Activated CD4-positive, alpha-beta T cell treated with anti-CD3 and anti-CD28 coated beads, Interleukin-2, amount 50 U/mL, for 24 hours (primary cell): ENCODE data around the gene FMO3.

Source experiments
- DNase-seq, 2 donors: peaks; one replicate each; pipeline ENCODE4 v3.0.0-alpha.2; 2020; ENCODE audit warnings: low read depth in 1 of 2, low spot score in 1 of 2

FMO3 gene

DNA sequence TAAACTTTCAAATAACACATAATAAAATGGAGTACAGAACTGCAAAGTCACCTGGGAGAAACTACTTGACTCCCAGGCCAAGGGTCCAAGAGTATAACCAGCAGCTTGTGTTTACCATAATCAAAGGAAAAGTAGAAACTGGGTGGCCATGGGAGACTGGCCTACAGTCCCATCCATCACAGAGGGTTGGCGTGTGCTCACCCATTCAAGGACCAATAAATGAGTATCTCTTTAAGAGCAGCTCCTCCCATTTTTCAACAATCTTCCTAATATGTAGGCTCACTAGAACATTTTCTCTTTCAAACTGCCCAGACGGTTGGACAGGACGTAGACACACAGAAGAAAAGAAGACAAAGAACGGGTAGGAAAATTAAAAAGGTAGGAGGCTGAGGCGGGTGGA is at the start of gene FMO3:
Gene FMO3 (plus strand): TSS at position 302 of the 400 bp plus-strand sequence. CDS start 1,754 bp downstream, outside the sequence.
- DNase-seq: no peak

DNA sequence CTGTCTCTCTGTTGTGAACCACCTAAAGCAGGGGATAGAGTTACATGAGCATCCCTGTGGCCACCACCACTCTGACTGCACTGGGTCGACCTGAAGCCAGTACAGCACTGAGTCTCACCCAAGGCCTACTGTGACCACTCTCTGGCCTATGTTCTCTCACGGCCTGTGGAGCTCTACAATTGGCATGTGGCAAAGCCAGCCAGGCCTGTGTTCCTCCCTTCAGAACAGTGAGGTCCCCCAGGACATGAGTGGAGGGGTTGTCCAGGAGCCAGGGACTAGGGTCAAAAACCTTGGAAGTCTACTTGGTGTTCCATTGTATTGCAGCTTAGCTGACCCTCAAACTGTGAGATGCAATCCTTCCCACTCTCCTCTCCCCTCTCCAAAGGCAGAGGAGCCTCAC is 42.7 kb upstream of the FMO3 start:
- DNase-seq: no peak

DNA sequence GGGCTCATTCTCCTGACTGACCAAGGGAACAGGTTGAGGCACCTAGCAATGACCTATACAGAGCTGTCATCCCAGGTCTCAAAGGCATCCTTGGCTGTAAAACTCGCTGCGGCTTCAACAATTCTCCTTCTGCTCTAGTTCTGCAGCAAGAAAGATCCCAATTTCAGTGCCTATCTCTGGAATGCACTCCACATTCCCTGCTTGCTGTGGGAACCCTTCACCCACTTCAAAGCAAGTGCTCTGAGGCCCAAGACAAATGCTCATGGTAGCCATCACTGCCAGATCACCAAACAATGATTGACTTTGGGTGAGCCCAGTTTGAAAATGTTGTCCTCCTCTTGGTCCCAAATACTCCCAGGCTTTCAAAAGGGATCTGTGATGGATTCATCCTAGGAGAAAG is 37.7 kb upstream of the FMO3 start:
- no peak for DNase-seq

DNA sequence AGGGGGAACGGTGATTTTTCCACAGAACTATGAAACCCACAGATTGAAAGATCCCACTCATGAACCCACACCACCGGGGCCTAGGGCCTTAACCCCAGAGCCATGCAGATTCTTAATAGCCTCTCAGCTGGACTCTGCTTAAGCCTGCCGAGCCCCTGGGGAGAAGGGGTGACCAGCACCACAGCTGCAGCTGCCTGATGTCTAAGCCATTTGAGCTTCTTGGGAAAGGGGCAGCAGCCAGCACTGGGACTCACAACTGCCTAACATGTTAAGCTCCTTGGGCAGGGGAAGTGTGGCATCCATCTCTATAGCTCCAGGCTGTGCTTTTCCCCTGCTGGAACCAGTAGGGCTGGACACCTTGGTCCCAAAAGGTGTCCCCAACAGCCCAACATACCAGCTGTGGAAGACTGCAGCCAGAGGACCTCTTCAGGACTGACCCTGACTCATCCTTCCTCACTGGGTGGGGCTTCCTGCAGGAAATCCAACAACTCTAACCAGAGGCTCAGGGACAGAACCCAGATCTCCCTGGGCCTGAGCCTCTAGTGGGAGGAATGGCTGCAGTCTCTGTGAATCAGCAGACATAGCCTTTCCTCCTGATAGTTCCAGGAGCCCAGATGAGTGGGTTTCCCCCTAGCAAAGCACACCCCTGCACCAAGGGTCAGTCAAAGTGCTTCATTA is 34.6 kb upstream of the FMO3 start:
- no peak for DNase-seq

DNA sequence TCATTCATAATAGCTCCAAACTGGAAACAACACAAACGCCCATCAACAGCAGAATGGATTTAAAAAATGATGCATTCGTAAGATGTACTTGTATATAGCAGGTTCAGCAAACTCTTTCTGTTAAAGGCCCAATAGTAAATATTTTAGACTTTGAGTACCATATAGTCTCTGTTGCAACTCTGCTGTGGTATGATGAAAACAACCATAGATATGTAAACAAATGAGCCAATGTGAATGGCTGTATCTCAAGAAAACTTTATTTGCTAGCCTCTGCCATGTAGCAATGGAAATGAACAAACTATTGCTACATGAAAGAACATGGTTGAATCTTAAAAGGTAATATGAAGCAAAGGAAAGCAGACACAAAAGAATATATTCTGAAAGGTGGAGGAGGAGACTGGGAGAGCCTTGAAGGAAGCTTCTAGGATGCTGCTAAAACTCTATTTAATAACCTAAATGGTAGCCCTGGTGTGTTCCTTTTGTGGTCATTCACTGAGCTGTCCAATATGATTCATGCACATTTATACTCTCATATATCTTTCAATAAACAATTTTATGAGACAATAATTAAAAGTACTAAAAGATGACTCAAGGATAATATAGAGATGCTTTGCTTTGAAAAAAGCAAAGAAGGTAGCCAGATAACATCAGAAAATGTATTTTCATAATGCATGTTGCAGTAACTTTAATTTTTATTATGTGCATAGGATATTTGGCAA is 29.1 kb upstream of the FMO3 start:
- DNase-seq: no peak

DNA sequence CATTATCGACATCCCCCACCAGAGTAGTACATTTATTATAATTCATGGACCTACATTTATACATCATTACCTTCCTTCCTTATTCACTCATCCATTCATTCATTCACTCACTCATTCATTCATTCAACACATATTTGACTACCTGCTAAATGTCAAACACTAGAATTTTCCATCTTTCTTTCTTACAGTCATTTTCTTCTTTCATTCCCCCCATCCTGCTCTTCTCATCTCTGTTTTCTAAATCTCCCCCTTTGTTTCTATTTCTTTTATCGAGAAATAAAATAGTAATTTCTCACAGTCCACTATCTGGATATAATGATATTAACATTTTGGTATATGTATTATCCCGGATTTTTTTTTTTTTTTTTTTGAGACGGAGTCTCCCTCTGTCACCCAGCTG is 27.8 kb upstream of the FMO3 start:
- DNase-seq: no peak

DNA sequence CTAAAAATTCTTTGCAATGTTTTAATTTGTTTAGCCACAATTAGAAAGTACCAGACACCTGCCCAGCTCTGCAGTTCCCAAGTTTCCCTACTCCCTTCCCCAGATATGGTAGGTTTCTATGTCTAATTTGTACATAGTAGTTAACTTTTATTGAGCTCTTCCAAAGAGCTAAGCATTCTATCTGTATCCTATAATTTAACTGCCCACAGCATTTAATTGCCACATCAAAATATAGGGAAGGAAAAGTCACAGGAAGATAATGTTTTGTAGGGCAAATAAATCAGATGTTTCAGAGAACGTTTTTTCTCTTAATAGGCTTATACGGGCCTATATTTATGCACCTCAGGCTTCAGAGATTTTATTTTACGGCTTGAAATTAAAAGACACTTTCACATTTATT is 15.7 kb upstream of the FMO3 start:
- DNase-seq: no peak

DNA sequence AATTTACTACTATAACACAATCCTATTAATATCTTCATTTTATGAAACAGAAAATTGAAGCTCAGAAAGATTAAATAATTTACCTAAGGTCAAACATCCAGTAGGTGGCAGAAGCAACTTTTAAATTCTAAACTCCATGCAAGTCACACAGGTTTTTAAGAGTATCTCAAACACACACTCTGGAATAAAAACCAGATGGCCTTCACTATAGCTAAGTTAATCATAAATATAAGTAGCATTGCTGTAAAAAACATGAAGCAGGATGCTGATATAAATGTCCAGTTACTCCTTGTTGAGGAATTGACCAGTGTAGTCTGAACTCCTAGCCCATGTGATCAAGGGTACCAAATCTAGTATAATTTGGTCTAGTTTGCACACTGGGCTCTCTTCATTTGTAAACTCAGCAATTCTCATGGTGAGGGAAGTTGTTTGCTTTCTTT is 9.4 kb upstream of the FMO3 start:
- DNase-seq: no peak

DNA sequence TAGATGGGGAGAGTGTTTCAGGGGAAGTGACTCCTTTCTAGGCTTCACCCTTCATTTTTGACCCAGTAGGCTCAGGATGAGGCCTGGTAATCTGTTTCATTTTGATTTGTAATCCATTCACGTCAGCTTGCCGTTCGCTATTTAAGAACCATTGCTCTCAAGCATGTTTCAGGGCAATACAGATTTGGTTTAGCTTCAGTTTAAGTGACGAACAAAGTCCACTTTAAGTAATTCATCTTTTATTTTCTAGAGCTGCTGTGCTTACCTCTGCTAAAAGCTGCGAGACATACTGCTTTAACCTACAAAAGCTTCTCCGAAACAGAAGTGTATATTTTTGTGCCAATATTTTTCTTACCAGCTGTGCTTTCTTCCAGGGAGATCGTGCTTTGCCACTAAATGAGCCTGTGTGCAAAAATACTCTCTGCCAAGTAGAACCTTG is 8.9 kb upstream of the FMO3 start:
- no peak for DNase-seq

DNA sequence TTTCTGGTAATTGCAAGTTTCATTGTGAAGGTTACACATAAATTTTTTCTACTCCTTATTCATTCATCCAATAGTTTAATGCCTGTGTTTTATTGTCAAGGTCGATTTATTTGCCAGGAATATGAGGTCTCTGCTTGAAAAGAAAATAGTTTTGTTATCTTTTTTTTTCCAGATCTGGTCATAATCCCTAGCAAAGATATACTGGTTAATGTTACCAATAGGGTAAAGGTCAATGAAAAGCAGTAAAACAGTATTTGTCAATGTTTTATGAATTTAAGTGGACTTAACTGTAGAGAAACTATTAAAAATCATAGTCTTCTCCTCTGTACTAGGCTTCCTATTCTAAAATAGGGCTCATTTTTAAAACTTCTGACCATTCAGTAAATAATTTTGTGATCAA is 8.1 kb upstream of the FMO3 start:
- DNase-seq: no peak

DNA sequence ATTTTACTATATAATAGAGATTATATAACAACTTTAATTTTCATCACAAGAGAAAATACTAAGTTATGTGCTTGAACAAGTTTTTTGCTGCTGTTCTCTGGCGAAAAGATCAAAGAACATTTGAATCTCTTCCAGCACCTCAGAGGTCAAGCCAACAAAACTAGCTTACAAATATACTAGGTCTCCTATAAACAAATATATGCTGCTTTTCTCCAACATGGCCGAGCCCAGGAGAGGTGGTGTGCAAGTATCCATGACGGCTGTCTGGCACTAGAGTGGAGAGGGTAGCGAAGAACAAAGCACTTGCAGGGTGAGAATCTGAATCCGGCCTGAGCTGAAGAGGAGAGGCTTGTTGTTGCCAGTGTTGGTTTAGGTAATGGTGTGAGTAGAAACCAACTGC is 7.5 kb upstream of the FMO3 start:
- no peak for DNase-seq

DNA sequence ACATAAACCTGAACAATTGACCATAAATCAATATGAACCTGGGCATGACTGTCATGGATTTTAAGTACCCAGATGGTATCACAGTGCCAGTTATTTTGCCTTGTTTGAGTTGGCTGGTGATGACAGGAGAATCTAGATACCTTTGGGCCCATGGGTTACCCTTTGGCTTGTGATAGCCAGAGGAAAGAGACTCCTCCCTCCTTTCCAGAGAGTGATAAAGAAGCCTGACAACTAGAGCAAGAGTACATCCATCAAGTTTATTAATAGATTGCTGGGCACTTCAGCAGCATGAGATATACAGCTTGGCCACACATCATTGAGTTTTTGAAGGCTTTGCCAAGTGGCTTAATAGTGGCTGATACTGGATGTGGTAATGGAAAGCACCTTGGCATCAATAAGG is 6.6 kb upstream of the FMO3 start:
- no peak for DNase-seq

DNA sequence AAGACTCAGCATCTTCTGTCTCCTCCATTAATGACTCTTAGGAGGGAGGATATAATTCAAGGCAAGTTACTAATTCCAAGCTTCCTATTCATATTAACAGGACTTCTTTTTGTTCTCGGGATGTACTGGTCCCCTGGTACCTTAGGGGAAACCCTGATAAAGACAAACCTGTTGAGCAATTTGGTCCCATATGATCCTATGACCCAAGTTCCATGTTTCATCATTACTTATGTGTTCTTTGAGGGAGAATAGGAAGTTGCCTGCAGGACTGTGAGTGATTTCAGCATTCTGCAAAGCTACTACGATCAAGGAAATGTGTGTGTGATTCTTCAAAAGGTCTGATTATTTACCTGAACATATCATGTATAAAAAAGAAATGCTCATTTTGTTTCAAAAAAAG is 5.8 kb upstream of the FMO3 start:
- no peak for DNase-seq

DNA sequence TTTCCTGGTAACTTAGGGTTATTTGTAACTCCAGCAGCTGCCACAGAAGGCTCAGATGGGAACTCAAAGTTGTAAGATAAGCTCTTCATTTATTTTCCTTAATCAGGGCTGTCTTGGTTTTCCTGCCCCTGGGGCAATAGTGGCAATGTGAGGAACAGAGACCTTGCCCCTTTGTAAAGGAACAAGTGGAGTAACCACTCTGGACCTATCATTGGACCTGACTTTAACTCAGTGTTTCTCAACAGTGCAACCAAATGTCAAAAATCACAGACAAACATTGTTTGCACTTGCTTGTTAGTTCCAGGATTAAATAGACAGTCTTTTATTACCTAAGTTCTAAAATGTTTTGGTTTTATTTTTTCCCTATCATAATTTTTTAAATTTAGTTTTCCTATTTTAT is 2.8 kb upstream of the FMO3 start:
- no peak for DNase-seq

DNA sequence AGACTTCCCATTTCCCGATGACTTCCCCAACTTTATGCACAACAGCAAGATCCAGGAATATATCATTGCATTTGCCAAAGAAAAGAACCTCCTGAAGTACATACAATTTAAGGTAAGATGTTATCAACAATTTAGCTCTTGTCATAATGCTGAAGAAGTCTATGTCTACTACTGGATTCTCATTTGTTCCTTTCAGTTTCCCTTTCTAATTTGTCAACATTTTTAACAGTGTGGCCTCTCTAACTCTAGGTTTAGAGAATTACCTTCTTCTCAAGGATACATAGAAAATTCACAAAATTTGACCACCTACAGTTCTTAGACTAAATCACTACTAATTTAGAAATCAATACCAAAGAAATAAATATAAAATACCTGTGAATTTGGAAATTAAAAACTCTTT is 13.2 kb downstream of the FMO3 start:
- DNase-seq: no peak

DNA sequence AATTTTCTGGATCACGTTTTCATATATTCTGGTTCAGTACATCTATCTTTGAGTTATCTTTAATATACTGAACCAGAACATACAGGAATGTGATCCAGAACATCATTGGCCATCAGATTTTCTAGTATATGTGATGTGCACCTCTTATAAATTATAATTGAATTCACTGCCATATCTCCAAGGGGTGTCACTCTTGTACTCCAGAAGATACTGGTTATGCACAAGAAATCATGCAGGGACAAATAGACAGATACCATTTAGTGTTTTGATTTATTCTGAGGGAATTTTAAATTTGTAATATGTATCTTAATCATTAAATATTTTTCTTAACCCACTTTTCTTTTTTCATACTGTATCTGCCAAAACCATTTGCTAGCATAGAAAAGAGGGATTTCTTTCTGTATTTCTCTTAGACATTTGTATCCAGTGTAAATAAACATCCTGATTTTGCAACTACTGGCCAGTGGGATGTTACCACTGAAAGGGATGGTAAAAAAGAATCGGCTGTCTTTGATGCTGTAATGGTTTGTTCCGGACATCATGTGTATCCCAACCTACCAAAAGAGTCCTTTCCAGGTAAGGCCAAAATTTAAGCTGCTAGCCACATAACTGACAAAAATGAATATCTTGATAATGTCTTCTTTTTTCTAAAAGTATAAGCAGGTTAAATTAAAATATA is 16.7 kb downstream of the FMO3 start:
- DNase-seq: no peak

DNA sequence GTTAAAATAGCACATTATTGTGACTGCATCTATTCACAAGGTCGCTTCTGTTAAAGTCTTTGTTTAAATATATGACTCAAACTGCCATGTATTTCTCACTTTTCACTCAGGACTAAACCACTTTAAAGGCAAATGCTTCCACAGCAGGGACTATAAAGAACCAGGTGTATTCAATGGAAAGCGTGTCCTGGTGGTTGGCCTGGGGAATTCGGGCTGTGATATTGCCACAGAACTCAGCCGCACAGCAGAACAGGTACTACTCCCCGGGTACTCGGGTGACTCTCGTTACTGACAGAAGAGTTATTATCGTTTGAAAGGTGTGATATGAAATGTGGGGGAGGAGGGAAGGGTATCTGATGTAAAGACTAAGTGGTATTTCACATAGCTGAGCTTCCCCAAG is 17.3 kb downstream of the FMO3 start:
- no peak for DNase-seq

DNA sequence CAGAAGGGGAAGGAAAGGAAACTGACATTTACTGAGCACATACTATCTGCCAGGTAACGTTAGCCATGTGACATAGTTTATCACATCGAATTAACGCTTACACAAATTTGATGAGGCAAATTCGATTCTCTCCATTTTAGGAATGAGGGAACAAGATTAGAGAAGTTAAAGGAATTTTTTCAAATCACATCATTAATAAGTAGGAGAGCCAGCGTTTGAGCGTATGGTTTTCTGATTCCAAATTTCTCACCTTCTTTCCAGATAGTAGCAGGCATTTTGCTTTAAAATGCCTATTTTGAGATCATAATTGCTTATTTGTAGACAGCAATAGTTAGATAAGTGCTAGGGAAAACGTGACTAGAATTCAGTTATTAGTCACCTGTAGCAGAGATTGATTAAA is 19.3 kb downstream of the FMO3 start:
- no peak for DNase-seq

DNA sequence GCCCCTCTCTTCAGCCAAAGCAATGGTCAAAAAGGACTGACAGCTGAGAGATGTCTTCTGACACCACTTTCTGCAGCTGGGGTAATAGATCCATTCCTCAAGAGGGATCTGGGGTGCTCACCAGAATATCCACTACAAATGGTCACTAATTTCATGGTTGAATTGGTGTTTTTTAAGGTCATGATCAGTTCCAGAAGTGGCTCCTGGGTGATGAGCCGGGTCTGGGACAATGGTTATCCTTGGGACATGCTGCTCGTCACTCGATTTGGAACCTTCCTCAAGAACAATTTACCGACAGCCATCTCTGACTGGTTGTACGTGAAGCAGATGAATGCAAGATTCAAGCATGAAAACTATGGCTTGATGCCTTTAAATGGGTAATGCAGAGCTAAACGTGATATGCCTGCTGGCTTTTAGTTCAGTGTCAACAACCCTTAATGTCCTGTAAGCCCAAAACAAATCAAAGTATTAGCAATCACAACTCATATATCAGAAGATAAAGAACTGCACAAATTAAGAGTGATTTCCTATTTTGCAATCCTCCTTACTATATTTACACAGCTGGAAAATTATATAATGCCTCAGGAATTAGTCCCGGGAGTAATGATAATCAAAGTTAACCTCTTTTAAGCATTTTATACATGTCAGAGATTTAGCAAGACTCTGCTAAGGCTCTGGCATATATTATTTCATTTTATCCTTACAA is 20.1 kb downstream of the FMO3 start:
- no peak for DNase-seq

DNA sequence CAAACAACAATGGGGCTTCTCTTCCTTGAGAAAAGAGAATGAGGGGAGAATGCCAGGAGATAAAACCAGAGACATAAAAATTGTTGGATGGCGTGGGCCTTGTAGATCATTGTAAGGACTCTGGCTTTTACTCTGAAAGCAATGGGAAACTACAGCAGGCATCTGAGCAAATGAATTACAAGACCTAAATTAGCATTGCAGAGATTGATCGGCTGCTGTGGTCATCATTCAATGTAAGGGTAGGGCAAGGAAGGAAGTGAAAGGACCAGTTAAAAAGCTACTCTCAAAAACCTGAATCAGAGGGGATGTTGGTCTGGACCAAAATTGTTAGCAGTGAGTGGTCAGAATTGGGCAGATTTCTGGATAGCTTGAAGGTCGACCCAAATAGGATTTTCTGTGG is 21.4 kb downstream of the FMO3 start:
- no peak for DNase-seq

DNA sequence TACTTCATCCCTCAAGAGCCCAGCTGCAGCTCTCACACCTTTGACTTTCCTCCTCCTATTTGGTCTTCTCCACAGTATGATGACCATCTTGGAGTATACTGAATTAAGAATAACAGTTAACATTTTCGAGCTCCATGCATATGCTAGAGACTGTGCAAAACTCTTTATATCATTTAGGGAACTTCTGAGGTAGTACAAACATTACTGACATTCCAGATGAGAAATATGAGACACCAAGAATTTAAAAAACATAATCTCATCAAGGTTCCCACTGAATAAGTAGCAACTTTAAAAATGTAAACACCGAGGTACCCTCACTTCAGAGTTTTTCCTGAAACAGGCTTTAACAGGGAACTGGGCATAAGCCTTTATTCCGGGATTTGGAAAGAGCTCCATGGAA is 22.7 kb downstream of the FMO3 start:
- no peak for DNase-seq
